Pancreas (tissue), 10 donors: Measurements from ENCODE around the gene ARL16. TPM values are rescaled to one million over a fixed set of nuclear protein-coding genes. Genes with fewer than 3 reads are reported as not detected.
A peak's percentile ranks its signal among the peaks of the same experiment; 100 is the strongest.

Experiments used
- ATAC-seq, 4 donors: fragments of 200-7000 bp; cut with Tn5 transposase; one replicate each; pipeline versions ENCODE4 v1.8.0 to v1.9.1; 2020; ENCODE audit warnings: mild to moderate bottlenecking in 4 of 4, moderate library complexity in 4 of 4
- DNase-seq, 6 donors: peaks; one replicate each; pipeline ENCODE4 v3.0.0-alpha.2; 2020
- FAIRE-seq: peaks from 2 replicates; lab custom pipeline; 2012; peaks lifted over from hg19 to GRCh38; lab: Jason Lieb, UNC
- H3K27ac ChIP-seq, 4 donors: fragments of 200-600 bp; sonication (generic); 1 replicate in 3 of 4; 2 replicates in 1 of 4; pipeline versions ENCODE4 v1.5.0 to v1.8.0; 2020
- H3K27me3 ChIP-seq, 4 donors: fragments of 200-600 bp; one replicate each; pipeline ENCODE4 v1.8.0; 2021
- H3K36me3 ChIP-seq, 3 donors: fragments of 200-600 bp; sonication (generic) in 1 of 3; one replicate each; pipeline versions ENCODE4 v1.5.0 to v1.8.0; 2020 to 2021
- H3K4me1 ChIP-seq, 3 donors: fragments of 200-600 bp; one replicate each; pipeline ENCODE4 v1.8.0; 2021
- H3K4me3 ChIP-seq, 4 donors: fragments of 200-600 bp; sonication (generic) in 2 of 4; one replicate each; pipeline versions ENCODE4 v1.5.0 to v1.8.0; 2020 to 2021
- H3K9me3 ChIP-seq, 4 donors: fragments of 200-600 bp; one replicate each; pipeline ENCODE4 v1.8.0; 2021
- WGBS, 2 donors: extraction: QIAGEN DNeasy Blood & Tissue Kit; methylation state at CpG; one replicate each; pipeline ENCODE4 v1.1.7; 2013; 5-methylcytosine and 5-hydroxymethylcytosine counted together
- intact Hi-C, 3 donors: fragments of 100-400 bp; cut with DNase I; formaldehyde crosslinking; loops; one replicate each; pipeline versions ENCODE4 v1.11.1 to v1.14.2; 2022
- polyA plus RNA-seq, 2 donors: library from polyadenylated mRNA; stranded (reverse); fragments of 200-250 nt; gene quantifications; one replicate each; pipeline ENCODE4 v1.2.3, GENCODE V29; 2013
- total RNA-seq, 6 donors: library from RNA; stranded (reverse); fragmentation: NEBNext Ultra II Directional in 4 of 6; extraction: Animal tissue kit (Norgen Biotek cat#: 25700) in 4 of 6; gene quantifications; one replicate each; pipeline versions ENCODE4 v1.2.1 to v1.2.4, GENCODE V29; 2021 to 2023
- TF ChIP-seq, protein P1 (sequence below), 4 donors: fragments of 200-600 bp; sonication (generic) in 3 of 4; IDR thresholded peaks; one replicate each; pipeline versions ENCODE4 v1.5.0 to v1.8.0; 2021; ENCODE audit warnings: antibody characterized with exemption in 4 of 4
- donor health status: healthy with polysubstance abuse.
- donor health status: DM: no; HTN: no; CAD: no; lungs with moderate emphysema.
- donor health status: DM: no; HTN: no; CAD: no.
- donor health status: control.
- donor health status: control.
- donor health status: Bipolar disorder and iron deficiency.
- donor health status: DM: yes; HTN: yes; CAD: no.
- donor health status: DM: no; HTN: no; CAD: no.
- donor health status: DM: no; HTN: no; CAD: no.
- donor health status: DM: yes; HTN: yes; CAD: no.

ARL16 gene
- total and polyA plus RNA-seq, 8 donors: 10.5 to 119 (median 13.7) TPM

DNA sequence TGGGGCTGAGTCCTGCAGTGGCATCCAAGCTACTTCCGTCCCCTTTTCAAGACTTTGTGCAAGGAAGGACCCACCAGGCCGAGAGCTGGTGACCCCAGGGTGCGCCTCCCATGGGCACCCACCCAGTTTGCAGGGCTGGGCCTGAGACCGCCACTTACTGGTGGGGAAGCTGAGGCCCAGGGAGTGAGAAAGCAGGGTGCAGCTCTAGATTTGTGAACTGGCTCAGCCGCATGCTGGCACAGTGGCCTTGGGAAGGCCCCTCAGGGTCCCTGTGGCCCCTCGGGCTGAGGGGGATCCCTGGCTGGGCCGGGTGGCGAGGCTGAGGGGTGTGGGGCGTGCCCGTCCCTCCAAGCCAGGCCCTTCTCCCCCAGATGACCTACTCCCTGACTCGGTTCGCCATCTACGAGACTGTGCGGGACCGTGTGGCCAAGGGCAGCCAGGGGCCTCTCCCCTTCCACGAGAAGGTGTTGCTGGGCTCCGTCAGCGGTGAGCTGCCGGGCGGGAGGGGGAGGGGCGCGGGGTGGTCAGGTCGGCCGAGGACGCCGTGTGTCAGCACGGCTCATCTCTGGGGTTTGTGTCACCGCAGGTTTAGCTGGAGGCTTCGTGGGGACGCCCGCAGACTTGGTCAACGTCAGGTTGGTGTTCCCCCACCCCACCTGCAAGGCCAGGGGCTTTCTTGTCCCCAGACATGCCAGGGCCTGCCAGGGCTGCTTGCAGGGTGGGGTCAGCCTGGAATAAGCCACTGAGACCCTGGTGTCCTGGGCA, 31.7 kb upstream of the ARL16 start:
- 87 to 88% methylated on average over 32 of the region's 32 CpGs for WGBS, 2 donors
- no peaks in the 10 kb centered on the region for H3K27me3 ChIP-seq
- H3K36me3 ChIP-seq: peaks cover 0 to 21% (median 0%) of the 10 kb centered on the region in 3 donors
- H3K4me3 ChIP-seq: no peak overlapping the region
- intact Hi-C loops: no loop called here
- H3K9me3 ChIP-seq: no peaks in the 10 kb centered on the region
- DNase-seq: peak in 3 of 6 donors; percentile 38 to 78 (median 58)
- TF ChIP-seq, protein P1, sequence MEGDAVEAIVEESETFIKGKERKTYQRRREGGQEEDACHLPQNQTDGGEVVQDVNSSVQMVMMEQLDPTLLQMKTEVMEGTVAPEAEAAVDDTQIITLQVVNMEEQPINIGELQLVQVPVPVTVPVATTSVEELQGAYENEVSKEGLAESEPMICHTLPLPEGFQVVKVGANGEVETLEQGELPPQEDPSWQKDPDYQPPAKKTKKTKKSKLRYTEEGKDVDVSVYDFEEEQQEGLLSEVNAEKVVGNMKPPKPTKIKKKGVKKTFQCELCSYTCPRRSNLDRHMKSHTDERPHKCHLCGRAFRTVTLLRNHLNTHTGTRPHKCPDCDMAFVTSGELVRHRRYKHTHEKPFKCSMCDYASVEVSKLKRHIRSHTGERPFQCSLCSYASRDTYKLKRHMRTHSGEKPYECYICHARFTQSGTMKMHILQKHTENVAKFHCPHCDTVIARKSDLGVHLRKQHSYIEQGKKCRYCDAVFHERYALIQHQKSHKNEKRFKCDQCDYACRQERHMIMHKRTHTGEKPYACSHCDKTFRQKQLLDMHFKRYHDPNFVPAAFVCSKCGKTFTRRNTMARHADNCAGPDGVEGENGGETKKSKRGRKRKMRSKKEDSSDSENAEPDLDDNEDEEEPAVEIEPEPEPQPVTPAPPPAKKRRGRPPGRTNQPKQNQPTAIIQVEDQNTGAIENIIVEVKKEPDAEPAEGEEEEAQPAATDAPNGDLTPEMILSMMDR (IDR thresholded peaks at IDR 0.05): no peak
- peaks cover 11 to 26% (median 18%) of the 10 kb centered on the region in 3 donors for H3K4me1 ChIP-seq
- no peak overlapping the region for H3K27ac ChIP-seq
- no peak for ATAC-seq
- no peak for FAIRE-seq

DNA sequence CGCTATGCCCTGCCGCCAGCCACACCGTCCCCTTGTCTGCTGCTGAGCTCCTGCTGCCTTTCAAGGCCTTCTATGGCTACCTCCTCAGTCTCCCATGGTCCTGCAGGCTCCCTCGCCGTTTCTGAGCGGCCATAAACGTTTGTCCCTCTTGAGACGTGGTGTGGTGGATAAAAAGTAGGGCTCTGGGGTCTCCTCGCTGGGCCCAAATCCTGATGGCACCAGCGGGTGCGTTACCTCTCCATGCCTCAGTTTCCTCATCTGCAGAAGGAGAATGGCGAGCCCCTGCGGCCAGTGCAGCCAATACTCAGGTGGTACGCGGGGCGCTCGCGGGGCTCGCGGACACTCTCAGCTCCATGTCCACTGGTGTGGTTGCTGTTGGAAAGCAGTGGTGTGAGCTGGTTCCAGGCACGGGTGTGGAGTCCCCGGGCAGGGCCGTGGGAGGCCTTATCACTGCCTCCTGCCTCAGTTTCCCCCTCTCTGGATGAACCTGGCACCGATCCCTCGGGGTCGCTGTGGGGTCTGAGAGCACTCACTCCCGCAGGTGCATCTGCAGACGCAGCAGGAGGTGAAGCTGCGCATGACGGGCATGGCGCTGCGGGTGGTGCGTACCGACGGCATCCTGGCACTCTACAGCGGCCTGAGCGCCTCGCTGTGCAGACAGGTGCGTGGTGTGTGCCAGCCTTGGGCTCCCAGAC, 31.0 kb upstream of the ARL16 start:
- no peak for ATAC-seq
- no peak for DNase-seq
- peak overlapping the region in 1 of 4 donors; percentile 92 for H3K27ac ChIP-seq

DNA sequence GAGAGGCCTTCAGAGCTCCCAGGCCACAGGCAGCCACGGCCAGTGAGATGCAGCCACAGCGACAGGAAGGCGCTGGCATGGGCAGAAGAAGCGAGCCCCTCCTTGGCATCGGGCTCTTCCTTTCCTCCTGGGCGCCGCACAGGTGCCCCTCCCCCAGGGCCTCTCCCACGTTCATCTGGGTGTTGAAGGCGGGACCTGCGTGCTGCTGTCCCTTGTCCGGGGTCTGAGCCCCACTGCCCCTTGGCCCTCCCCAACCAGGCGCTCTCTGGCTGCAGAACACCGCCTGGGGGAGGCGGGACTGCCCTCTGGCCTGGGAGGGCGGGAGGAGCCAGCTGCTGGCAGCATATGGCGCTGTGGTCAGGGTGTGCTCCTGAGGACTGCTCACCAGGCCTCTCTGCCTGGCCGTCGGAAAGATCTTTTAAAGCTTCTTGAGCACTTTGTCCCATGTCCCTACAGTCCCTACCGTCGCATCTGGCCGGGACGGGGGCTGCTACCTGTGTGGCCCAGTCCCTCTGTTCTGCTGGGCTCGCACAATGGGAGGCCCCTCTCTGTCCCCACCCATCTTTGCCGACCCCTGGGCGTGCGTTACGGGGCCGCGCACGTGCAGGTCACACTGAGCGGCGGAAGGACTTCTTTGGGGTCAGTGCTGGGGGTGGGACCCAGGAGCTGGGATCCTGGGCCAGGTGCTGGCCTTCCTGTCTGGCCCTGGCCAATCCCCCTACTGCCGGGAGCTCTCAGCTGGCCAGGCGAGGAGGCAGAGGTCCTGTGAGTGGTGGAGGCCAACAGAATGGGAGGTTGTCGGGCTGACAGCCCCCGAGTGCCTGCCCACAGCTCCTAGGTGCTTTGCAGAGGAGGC, 30.2 kb upstream of the ARL16 start:
- intact Hi-C loops: no loop called here
- Histone ChIP-seq H3K4me1 (peaks cover 11 to 26% (median 18%) of the 10 kb centered on the region in 3 donors), H3K27me3 (no peaks in the 10 kb centered on the region), H3K9me3 (no peaks in the 10 kb centered on the region), H3K4me3 (peak overlapping the region; percentile 7 to 90 (median 84)), H3K27ac (peak overlapping the region; percentile 76 to 92 (median 82)), H3K36me3 (peaks cover 0 to 17% (median 0%) of the 10 kb centered on the region in 3 donors)
- TF ChIP-seq, protein P1 (IDR thresholded peaks at IDR 0.05): no peak
- no peak for FAIRE-seq
- ATAC-seq: peak; percentile 26 to 63 (median 50)
- WGBS, 2 donors: 23 to 29% methylated on average over 35 to 36 of the region's 36 CpGs
- peak in 5 of 6 donors; percentile 57 to 89 (median 75) for DNase-seq

More for the DNA sequence above, 31.0 kb upstream of the ARL16 start:
- H3K36me3 ChIP-seq: peaks cover 0 to 21% (median 0%) of the 10 kb centered on the region in 3 donors
- no peaks in the 10 kb centered on the region for H3K27me3 ChIP-seq
- intact Hi-C loops: no loop called here
- TF ChIP-seq, protein P1 (IDR thresholded peaks at IDR 0.05): no peak
- H3K4me3 ChIP-seq: peak overlapping the region in 3 of 4 donors; percentile 81 to 90 (median 86)
- H3K4me1 ChIP-seq: peaks cover 11 to 26% (median 18%) of the 10 kb centered on the region in 3 donors
- no peak for FAIRE-seq
- 82 to 88% methylated on average over 39 of the region's 39 CpGs for WGBS, 2 donors
- H3K9me3 ChIP-seq: no peaks in the 10 kb centered on the region

DNA sequence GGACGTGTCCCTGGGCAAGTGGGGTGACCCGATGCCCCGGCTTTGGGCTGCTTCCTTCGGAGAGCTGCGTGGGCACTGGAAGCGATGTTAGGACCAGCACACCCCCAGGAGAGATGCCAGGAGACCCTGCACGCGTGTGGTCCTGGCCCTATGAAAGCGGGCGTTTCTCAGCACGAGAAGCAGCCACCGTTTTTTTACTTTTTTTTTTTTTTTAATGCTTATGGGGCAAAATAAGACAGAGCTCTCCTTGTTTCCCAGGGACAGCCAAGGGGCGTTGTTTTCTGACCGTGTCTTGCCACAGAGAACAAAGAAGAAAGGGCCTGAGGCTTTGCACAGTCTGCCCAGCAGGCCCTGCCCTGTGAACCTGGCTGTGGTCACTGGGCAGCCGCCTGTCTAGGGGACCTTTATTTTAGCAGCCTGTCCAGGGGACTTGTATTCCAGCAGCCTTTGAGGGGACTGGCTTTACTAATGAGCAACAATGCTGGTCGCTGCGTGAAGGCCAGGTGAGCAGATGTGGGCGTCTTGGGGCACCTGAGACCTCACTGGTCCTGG, 29.5 kb upstream of the ARL16 start:
- Histone ChIP-seq H3K4me3 (peak overlapping the region; percentile 71 to 90 (median 84)), H3K27me3 (no peaks in the 10 kb centered on the region), H3K4me1 (peaks cover 11 to 26% (median 18%) of the 10 kb centered on the region in 3 donors), H3K9me3 (no peaks in the 10 kb centered on the region), H3K27ac (peak overlapping the region; percentile 76 to 92 (median 82)), H3K36me3 (peaks cover 0 to 10% (median 0%) of the 10 kb centered on the region in 3 donors)
- TF ChIP-seq, protein P1 (IDR thresholded peaks at IDR 0.05): no peak
- ATAC-seq (peak; percentile 0 to 11 (median 4)), FAIRE-seq (no peak), DNase-seq (peak in 2 of 6 donors; percentile 60 to 78)
- 7 to 8% methylated on average over 18 of the region's 18 CpGs for WGBS, 2 donors
- intact Hi-C loops: no loop called here
